Transverse colon (tissue), 3 donors: Measurements from ENCODE around the gene CLIP1.

Experiments used
- EP300 ChIP-seq: sonication (generic); formaldehyde crosslinking; IDR thresholded peaks from one replicate; pipeline ENCODE4 v1.6.1; 2017; ENCODE audit warnings: antibody characterized with exemption, low read depth
- POLR2A ChIP-seq: fragments of 450-650 bp; IDR thresholded peaks from one replicate; pipeline ENCODE4 v1.6.1; 2016; ENCODE audit warnings: antibody characterized with exemption, mild to moderate bottlenecking, moderate library complexity
- TF ChIP-seq, protein P1 (sequence below), 5 experiments: fragments of 200-600 bp in 3 of 5; fragments of 450-650 bp in 2 of 5; sonication (generic) in 3 of 5; IDR thresholded peaks; 1 replicate in 2 of 5; 2 replicates in 3 of 5; pipeline ENCODE4 v1.5.1; 2016 to 2017; ENCODE audit warnings: antibody characterized with exemption in 5 of 5, inconsistent platforms in 3 of 5, mild to moderate bottlenecking in 2 of 5, moderate library complexity in 1 of 5

DNA sequence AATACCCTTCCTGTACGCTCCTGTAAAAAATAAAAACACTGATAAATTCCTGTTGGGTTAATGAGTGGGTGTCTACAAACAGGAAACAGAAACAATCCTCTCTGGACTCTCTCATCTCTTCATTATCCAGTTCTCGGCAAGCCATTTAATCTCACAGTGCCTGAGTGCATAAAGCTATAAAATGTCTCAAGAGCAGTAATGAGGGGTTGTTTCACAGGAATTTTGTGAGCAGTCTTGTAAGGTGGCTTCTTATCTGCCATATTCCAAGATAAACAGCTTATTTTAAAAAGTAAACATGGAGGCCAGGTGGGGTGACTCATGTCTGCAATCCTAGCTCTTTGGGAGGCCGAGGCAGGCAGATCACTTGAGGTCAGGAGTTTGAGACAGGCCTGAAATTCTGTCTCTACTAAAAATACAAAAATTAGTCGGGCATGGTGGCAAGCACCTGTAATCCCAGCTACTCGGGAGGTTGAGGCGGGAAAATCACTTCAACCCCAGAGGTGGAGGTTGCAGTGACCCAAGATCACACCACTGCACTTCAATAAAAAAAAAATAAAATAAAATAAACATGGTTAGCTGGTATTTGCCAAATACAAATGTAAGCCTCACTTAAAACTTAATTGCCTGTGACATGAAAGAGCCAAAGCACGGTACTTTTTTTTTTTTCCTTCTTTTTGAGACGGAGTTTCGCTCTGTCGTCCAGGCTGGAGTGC is 54.0 kb downstream of the CLIP1 start:
- TF ChIP-seq, protein P1, sequence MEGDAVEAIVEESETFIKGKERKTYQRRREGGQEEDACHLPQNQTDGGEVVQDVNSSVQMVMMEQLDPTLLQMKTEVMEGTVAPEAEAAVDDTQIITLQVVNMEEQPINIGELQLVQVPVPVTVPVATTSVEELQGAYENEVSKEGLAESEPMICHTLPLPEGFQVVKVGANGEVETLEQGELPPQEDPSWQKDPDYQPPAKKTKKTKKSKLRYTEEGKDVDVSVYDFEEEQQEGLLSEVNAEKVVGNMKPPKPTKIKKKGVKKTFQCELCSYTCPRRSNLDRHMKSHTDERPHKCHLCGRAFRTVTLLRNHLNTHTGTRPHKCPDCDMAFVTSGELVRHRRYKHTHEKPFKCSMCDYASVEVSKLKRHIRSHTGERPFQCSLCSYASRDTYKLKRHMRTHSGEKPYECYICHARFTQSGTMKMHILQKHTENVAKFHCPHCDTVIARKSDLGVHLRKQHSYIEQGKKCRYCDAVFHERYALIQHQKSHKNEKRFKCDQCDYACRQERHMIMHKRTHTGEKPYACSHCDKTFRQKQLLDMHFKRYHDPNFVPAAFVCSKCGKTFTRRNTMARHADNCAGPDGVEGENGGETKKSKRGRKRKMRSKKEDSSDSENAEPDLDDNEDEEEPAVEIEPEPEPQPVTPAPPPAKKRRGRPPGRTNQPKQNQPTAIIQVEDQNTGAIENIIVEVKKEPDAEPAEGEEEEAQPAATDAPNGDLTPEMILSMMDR (IDR thresholded peaks at IDR 0.05): no peak
- TF ChIP-seq EP300 (no peak), POLR2A (no peak)
